Measurements from ENCODE around the gene C6orf47.

The C6orf47 gene

DNA sequence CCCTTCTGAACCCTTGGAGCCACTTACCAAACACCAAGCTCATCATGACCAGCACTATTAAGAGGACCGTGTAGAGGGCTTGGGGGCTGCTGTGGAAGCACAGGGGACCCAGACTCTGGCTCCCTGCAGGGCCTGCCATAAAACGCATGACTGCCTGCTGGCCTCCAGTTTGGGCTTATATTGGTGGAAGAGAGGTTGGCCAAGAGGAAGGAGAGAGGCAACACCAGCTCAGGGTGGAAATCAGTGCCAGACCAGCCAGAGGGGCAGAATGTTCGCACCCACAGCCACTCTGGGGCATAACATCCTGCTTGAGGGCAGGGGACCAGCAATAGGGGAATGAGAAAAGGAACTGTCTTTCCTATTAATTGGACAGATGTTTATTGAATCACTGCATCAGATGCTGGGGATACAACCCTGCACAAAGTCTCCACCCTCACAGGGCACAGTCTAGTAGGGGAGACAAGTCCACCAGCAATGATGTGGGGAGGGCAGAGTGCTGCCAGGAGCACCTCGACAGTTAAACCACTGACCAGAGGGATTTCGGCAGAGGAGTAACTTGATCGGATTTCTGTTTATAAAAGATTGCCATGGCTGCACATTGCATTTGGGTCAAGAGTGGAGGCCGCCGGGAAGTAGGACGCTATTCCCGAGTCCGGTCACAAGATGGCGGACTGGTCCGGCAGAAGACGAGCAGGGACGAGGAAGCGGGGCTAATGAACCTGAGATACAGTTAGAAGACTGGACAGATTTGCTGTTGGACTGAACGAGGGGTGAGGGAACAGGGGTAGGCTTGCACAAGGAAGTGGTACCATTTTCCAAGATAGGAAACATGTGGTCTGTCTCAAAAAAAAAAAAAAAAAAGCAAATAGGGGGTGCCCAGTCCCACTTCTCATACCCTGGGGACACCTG is 19.9 kb upstream of the C6orf47 start, which contains the start of gene LY6G5C:
Gene LY6G5C (minus strand): TSS at position 842 of the 909 bp plus-strand sequence. CDS start 694 bp downstream, at position 148.
- Histone ChIP-seq H3K4me1 (ENCODE audit: insufficient read depth, low read length) (peaks cover 2% of the 10 kb centered on the region), H3K9me3 (ENCODE audit: low read length) (peaks cover 3% of the 10 kb centered on the region), H3K4me3 (ENCODE audit: low read length) (no peak within 1 kb of the TSS), H3K27me3 (ENCODE audit: insufficient read depth, low read length) (no peaks in the 10 kb centered on the region), H3K36me3 (ENCODE audit: insufficient read depth, low read length) (peaks cover 17% of the 10 kb centered on the region), H2AFZ (ENCODE audit: low read depth, low read length) (no peak within 1 kb of the TSS)

DNA sequence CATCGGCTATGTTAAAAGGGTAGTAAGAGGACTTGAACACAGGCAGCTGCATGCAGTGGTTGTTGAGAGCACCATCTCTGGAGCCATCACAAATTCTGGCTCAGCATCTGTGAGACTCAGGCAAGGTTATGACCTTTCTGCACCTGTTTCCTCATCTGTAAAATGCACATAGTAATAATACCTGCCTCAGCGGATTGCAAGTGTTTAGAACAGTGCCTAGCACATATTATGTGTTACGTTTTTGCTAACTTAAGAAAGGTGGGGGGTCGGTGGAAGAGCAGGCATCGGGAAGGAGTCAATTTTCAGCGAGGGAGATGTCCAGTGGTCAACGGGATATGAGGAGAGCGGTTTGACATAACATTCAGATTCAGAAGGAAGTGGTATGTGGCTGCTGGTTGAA is 17.4 kb upstream of the C6orf47 start:
- peaks cover 2% of the 10 kb centered on the region for H3K4me1 ChIP-seq (ENCODE audit: insufficient read depth, low read length)
- no peaks in the 10 kb centered on the region for H3K27me3 ChIP-seq (ENCODE audit: insufficient read depth, low read length)
- peaks cover 2% of the 10 kb centered on the region for H3K36me3 ChIP-seq (ENCODE audit: insufficient read depth, low read length)
- H3K9me3 ChIP-seq (ENCODE audit: low read length) = no peaks in the 10 kb centered on the region
- H2AFZ ChIP-seq (ENCODE audit: low read depth, low read length) = no peak overlapping the region
- H3K4me3 ChIP-seq (ENCODE audit: low read length) = no peak overlapping the region

- H2AFZ ChIP-seq (ENCODE audit: low read depth, low read length) = no peak overlapping the region
- peaks cover 2% of the 10 kb centered on the region for H3K4me1 ChIP-seq (ENCODE audit: insufficient read depth, low read length)
- H3K4me3 ChIP-seq (ENCODE audit: low read length) = no peak overlapping the region
- H3K36me3 ChIP-seq (ENCODE audit: insufficient read depth, low read length) = peaks cover 9% of the 10 kb centered on the region
- H3K9me3 ChIP-seq (ENCODE audit: low read length) = no peaks in the 10 kb centered on the region
- H3K27me3 ChIP-seq (ENCODE audit: insufficient read depth, low read length) = no peaks in the 10 kb centered on the region
These were observed 16.3 kb upstream of the C6orf47 start for GRCh38 chr6:31676904-31677303.

- no peak overlapping the region for H2AFZ ChIP-seq (ENCODE audit: low read depth, low read length)
- H3K4me1 ChIP-seq (ENCODE audit: insufficient read depth, low read length) = peaks cover 2% of the 10 kb centered on the region
- H3K4me3 ChIP-seq (ENCODE audit: low read length) = no peak overlapping the region
- no peaks in the 10 kb centered on the region for H3K9me3 ChIP-seq (ENCODE audit: low read length)
- peaks cover 14% of the 10 kb centered on the region for H3K36me3 ChIP-seq (ENCODE audit: insufficient read depth, low read length)
- no peaks in the 10 kb centered on the region for H3K27me3 ChIP-seq (ENCODE audit: insufficient read depth, low read length)
These were observed 15.8 kb upstream of the C6orf47 start for GRCh38 chr6:31676322-31676903.

DNA sequence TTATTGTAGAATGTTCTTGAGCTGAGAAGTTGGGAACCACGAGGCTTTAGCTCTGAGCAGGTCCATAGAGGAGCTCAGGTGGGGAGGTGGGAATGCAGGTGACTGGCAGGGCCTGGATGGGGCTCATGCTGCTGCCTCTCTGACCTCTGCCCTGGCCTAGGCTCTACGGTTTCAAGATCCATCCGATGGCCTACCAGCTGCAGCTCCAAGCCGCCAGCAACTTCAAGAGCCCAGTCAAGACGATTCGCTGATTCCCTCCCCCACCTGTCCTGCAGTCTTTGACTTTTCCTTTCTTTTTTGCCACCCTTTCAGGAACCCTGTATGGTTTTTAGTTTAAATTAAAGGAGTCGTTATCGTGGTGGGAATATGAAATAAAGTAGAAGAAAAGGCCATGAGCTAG is 9.1 kb upstream of the C6orf47 start, which contains the start of gene LY6G5B:
Gene LY6G5B (plus strand): TSS at position 301 of the 400 bp plus-strand sequence. CDS start 975 bp downstream, outside the sequence.
- peaks cover 7% of the 10 kb centered on the region for H3K4me1 ChIP-seq (ENCODE audit: insufficient read depth, low read length)
- H3K36me3 ChIP-seq (ENCODE audit: insufficient read depth, low read length) = peaks cover 60% of the 10 kb centered on the region
- no peak within 1 kb of the TSS for H2AFZ ChIP-seq (ENCODE audit: low read depth, low read length)
- H3K9me3 ChIP-seq (ENCODE audit: low read length) = no peaks in the 10 kb centered on the region
- H3K4me3 ChIP-seq (ENCODE audit: low read length) = no peak within 1 kb of the TSS
- no peaks in the 10 kb centered on the region for H3K27me3 ChIP-seq (ENCODE audit: insufficient read depth, low read length)

- Histone ChIP-seq H3K4me1 (ENCODE audit: insufficient read depth, low read length) (peaks cover 22% of the 10 kb centered on the region), H2AFZ (ENCODE audit: low read depth, low read length) (no peak overlapping the region), H3K4me3 (ENCODE audit: low read length) (peak overlapping the region; percentile 63), H3K36me3 (ENCODE audit: insufficient read depth, low read length) (peaks cover 68% of the 10 kb centered on the region), H3K27me3 (ENCODE audit: insufficient read depth, low read length) (no peaks in the 10 kb centered on the region), H3K9me3 (ENCODE audit: low read length) (no peaks in the 10 kb centered on the region)
These were observed 5.9 kb upstream of the C6orf47 start for GRCh38 chr6:31666337-31666965.

GRCh38 chr6:31665501-31666336 is 5.1 kb upstream of the C6orf47 start, which contains the start of gene CSNK2B:
CSNK2B (plus strand) TSS chr6:31666080; CDS start chr6:31666832, 752 bp downstream.
- peaks cover 62% of the 10 kb centered on the region for H3K36me3 ChIP-seq (ENCODE audit: insufficient read depth, low read length)
- H2AFZ ChIP-seq (ENCODE audit: low read depth, low read length) = peak within 1 kb of the TSS; percentile 46
- H3K4me3 ChIP-seq (ENCODE audit: low read length) = peak within 1 kb of the TSS; percentile 63
- H3K4me1 ChIP-seq (ENCODE audit: insufficient read depth, low read length) = peaks cover 26% of the 10 kb centered on the region
- H3K9me3 ChIP-seq (ENCODE audit: low read length) = no peaks in the 10 kb centered on the region
- no peaks in the 10 kb centered on the region for H3K27me3 ChIP-seq (ENCODE audit: insufficient read depth, low read length)

- H3K4me1 ChIP-seq (ENCODE audit: insufficient read depth, low read length) = peaks cover 31% of the 10 kb centered on the region
- no peaks in the 10 kb centered on the region for H3K27me3 ChIP-seq (ENCODE audit: insufficient read depth, low read length)
- H3K4me3 ChIP-seq (ENCODE audit: low read length) = peak within 1 kb of the TSS; percentile 63
- peak within 1 kb of the TSS; percentile 46 for H2AFZ ChIP-seq (ENCODE audit: low read depth, low read length)
- H3K36me3 ChIP-seq (ENCODE audit: insufficient read depth, low read length) = peaks cover 54% of the 10 kb centered on the region
- no peaks in the 10 kb centered on the region for H3K9me3 ChIP-seq (ENCODE audit: low read length)
These were observed 4.4 kb upstream of the C6orf47 start, which contains the start of gene GPANK1 for GRCh38 chr6:31664790-31665500. GPANK1 (minus strand) TSS chr6:31664997; CDS start chr6:31664478, 519 bp downstream.

DNA sequence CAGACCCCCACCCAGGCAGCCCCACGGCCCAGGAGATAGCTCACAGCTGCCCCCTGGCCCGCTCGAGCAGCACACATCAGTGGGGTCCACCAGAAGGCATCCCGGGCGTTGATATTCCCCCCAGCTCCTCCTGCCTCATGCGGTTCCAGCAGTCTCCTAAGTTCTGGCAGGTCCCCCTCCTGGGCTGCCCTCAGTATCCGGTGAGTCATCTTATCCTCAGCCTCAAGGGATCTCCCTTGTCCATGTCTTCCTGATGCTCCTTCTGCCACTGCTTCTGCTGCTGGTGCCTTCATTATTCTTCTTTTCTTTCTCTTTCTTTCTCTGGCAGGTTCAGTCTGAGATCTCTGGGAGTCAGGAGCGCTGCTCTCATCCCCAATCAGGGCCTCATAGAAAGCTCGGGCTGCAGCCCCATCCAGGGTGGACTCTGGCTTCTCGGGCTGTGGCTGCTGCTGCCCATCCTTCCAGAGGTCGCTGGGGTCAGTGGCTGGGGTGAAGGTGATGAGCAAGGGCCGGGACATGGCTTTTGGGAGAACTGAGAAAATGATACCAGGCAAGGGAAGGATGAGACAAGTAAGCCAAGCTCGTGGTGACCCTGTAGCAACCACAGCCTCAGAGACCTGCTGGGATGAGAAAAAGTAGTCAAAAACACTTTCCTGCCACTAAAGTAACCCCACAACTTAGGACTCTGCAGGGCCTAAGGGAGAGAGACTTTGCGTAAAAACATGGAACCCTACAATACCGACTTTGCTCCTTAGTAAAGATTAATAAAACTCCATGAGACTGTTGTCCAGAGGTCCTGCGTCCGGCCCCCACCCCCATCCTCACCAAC is 3.6 kb upstream of the C6orf47 start:
- no peaks in the 10 kb centered on the region for H3K27me3 ChIP-seq (ENCODE audit: insufficient read depth, low read length)
- H3K4me1 ChIP-seq (ENCODE audit: insufficient read depth, low read length) = peaks cover 38% of the 10 kb centered on the region
- peaks cover 47% of the 10 kb centered on the region for H3K36me3 ChIP-seq (ENCODE audit: insufficient read depth, low read length)
- H3K9me3 ChIP-seq (ENCODE audit: low read length) = no peaks in the 10 kb centered on the region
- H3K4me3 ChIP-seq (ENCODE audit: low read length) = peak overlapping the region; percentile 63
- peak overlapping the region; percentile 46 for H2AFZ ChIP-seq (ENCODE audit: low read depth, low read length)

DNA sequence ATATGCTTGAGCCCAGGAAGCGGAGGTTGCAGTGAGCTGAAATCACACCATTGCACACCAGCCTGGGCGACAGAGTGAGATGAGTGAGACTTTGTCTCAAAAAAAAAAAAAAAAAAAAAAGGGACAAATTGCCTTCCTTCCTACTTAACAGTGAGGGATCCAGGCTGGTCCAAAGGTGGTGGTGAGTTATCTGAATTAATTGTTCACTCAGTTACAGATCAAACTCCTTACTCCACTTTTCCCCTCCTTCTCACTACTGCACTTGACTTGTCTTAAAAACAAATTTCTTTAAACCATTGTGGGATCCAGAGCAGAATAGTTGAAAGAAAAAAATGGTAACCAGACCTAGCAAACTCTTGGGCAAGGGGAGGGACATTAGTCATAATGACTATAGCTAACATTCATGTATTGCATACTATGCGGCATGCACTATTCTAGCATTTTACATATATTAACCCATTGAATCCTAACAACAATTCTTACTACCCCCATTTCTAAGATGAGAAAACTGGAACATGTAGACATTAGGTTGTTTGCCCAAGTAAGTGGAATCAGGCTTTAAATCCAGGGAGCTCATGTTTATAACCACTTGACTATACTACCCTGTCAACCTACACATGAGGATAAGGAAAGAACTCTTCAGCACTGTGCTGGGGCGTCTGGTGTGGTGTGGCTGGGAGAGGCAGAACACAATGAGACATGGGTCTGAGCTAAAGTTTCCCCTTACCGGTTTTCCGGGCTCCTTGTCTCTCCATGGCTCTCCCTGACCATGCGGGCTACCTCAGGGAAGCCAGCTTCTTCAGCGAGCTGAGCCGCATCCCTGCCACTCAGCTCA is 2.8 kb upstream of the C6orf47 start:
- no peaks in the 10 kb centered on the region for H3K9me3 ChIP-seq (ENCODE audit: low read length)
- peak overlapping the region; percentile 63 for H3K4me3 ChIP-seq (ENCODE audit: low read length)
- H3K27me3 ChIP-seq (ENCODE audit: insufficient read depth, low read length) = no peaks in the 10 kb centered on the region
- peaks cover 41% of the 10 kb centered on the region for H3K36me3 ChIP-seq (ENCODE audit: insufficient read depth, low read length)
- no peak overlapping the region for H2AFZ ChIP-seq (ENCODE audit: low read depth, low read length)
- H3K4me1 ChIP-seq (ENCODE audit: insufficient read depth, low read length) = peaks cover 46% of the 10 kb centered on the region
